HK-2 (cell line): ENCODE results near the gene SHFL.

Experiments
- DNase-seq: peaks from one replicate; pipeline ENCODE4 v3.0.0-alpha.2; 2018; ENCODE audit not compliant: unreplicated experiment

The SHFL gene

GRCh38 chr19:10134040-10134439 lies 47.9 kb downstream of the SHFL start:
- no peak for DNase-seq

DNA sequence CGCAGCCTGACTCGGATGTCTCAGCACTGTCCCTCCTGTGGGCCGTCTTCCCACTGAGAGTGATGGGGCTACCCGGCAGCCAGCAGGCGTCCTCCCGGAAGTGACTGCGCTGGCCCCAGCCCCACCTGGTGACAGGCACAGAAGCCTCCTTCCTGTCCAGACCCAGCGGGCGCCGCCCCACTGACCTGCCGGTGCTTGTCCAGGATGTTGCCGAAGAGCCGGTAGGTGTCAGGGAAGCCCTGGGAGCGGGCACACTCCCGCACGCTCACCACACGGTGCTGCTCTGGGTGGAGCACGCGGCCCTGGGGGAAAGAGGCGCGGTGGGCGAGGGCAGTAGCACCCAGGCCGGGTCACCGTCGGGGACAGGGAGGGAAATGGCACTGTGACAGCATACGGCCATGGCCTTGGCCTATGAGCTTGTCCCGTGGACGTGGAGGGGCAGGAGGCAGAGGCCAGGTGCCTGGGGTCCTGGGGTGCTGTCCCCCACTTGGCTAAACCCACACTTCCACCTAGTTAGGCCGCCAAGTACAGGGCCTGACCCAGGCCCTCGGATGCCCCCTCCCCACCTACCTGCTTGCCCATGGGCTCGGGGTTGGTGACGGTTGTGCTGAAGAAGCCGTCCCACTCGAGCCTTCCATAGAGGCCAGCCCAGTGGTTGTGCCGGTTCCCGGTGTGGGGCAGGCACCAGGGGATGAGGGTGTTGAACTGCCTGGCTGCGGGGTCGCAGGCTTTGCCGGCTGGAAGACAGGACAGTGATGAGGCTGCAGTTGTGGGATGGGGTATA lies 49.6 kb downstream of the SHFL start:
- no peak for DNase-seq

DNA sequence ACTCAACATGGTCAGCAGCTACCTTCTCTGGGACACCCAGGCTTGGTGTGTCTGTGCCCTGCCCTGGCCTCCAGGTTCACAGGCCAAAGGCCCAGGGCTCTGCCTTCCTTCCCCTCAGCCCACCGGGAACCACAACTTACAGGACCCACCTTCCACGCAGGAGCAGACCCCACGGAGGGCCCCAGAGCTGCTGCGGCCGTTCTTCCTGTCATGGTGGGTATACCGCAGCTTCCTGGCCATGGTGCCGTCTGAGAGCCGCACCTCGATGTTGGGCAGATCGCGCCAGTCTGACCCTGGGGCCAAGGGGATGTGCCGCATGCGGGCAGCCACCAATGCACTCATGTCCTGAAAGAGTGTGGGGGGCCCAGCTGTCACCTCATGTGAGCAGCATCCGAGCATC lies 50.8 kb downstream of the SHFL start:
- DNase-seq, result no peak

DNA sequence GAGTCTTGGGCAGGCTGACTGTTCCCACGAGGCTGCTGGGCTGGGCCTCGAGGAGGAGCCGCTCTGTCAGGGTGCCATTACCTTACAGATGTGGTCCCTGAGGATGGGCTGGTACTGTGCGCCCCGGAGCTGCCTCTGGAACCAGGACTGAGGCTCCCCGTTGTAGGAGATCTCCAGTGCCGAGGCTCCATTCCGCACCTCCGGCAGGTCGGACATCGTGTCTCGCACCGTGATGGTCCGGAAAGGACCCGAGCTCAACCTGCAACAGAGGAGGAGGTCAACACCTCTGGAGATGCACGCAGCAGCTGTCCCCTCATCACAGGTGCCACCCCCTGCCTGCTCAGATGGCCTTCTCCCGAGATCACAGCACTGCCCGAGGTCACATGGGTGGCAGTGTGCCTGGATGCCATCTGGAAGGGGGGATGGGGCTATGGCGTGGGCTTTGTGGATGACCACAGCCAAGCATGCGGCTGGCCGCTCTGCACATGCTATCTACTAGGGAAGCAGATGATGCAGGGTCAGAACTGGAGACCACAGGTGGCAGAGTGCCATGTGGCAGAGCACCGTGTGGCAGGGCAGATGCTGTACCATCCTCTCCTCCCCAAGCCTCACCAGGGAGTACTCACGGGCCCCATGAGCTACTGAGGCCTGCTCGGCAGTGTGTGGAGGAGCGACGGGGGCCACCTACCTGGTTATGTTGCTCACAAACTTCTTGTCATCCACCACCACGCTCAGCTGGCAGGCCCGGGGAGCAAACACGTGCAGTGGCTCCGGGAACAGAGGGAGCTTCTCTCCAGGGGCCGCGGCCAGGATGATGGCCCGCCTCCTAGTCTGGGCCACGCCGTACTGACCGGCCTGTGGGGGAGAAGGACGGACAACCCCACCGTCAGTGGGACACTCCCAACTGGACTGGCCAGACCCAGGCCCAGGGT lies 51.9 kb downstream of the SHFL start:
- DNase-seq, result no peak

GRCh38 chr19:10138879-10139795 lies 53.0 kb downstream of the SHFL start:
- no peak for DNase-seq

DNA sequence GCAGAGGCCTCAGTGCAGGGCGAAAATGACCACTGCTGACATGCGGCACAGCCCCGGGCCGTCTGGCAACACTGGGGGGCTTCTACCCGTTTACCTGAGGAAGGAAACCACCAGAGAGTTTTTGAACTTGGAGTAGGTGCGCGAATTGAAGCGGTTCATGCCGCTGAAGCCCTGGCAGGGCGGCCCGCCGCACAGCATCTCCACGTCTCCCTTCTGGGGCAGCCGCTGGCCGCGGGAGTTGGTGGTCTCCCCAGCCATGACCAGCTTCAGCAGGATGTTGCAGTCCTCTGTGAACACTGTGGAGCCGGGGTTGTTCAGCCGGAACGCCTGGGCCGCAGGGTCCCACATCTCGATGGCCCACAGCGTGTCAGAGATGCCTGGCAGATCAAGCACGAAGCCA lies 53.8 kb downstream of the SHFL start:
- DNase-seq, result no peak

- DNase-seq, result no peak
These were observed 55.4 kb downstream of the SHFL start for GRCh38 chr19:10141479-10141878.

DNA sequence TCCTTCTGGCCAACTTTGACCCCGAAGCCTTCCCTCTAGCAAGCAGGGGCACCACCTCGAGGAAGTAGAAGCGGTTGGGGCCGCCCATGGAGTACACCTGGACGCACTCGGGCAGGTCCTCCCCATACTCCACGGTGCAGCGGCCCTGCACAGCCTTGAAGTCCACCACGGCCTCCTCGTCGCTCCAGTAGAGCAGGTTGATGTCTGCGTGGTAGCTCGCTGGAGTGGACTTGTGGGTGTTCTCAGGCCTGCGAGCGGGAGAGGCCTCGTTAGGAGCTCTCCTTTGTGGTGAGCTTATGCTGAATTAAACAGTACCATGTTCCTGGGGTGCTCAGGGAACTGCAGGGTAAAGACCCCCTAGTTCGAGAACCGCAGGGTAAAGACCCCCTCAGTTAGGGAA lies 55.9 kb downstream of the SHFL start:
- no peak for DNase-seq
